Measurements from ENCODE around the gene PARP12. TPM values are rescaled to one million over a fixed set of nuclear protein-coding genes. Genes with fewer than 3 reads are reported as not detected.

The PARP12 gene
- total and polyA plus RNA-seq, 9 of the 15 experiments (the other 6 are each of a cell fraction or from before 2014, with no cell fraction given), result 4.6 to 40.4 (median 23.5) TPM

GRCh38 chr7:139976838-139977656, 85.7 kb downstream of the PARP12 start (continued):
- TF ChIP-seq IRF2 (CRISPR knock-in tag; IDR thresholded peaks at IDR 0.05) (no peak), TOE1 (IDR thresholded peaks at IDR 0.05; ENCODE audit: borderline replicate concordance) (peak; percentile 61; the same call in 1 of the 2 replicates), TOE1 (CRISPR knock-in tag; IDR thresholded peaks at IDR 0.05; ENCODE audit: borderline replicate concordance, low read depth) (peak; percentile 93), TGIF2 (CRISPR knock-in tag; IDR thresholded peaks at IDR 0.05) (peak; percentile 73; the same call in 1 of the 2 replicates), ELF1 (tag; IDR thresholded peaks at IDR 0.05) (peak; percentile 50), MTA1 (IDR thresholded peaks at IDR 0.05; ENCODE audit: borderline replicate concordance) (peak; percentile 19; the same call in 1 of the 2 replicates), BHLHE40 (IDR thresholded peaks at IDR 0.05; ENCODE audit: low read length) (peak; percentile 60), MYBL2 (IDR thresholded peaks at IDR 0.05; ENCODE audit: low read depth) (peak; percentile 62; the same call in 1 of the 2 replicates), MYBL2 (CRISPR knock-in tag; IDR thresholded peaks at IDR 0.05; ENCODE audit: borderline replicate concordance) (no peak), VEZF1 (CRISPR knock-in tag; IDR thresholded peaks at IDR 0.05) (peak; percentile 66), CHD2 (IDR thresholded peaks at IDR 0.05; ENCODE audit: low read depth, low read length) (peak; percentile 96), RNF2 (IDR thresholded peaks at IDR 0.05) (no peak), ELF4 (CRISPR knock-in tag; IDR thresholded peaks at IDR 0.05) (peak; percentile 82; the same call in 1 of the 2 replicates), STAG1 (CRISPR knock-in tag; IDR thresholded peaks at IDR 0.05; ENCODE audit: borderline replicate concordance) (no peak), ZNF24 (IDR thresholded peaks at IDR 0.05) (no peak)

Measured in K562 (cell line).